Central memory CD8-positive, alpha-beta T cell (primary cell): ENCODE measurements around the gene MCF2L.

Experiments
- ATAC-seq: fragments of 150-1000 bp; cut with Tn5 transposase; replicated peaks from 2 replicates; pipeline ENCODE4 v1.10.0; 2022; ENCODE audit warnings: mild to moderate bottlenecking, moderate FRiP score, moderate number of reproducible peaks; ENCODE audit not compliant: poor library complexity, severe bottlenecking; ENCODE audit errors: extremely low read depth
- DNase-seq, 2 donors: peaks; one replicate each; pipeline ENCODE4 v3.0.0; 2021; ENCODE audit warnings: low spot score in 2 of 2
- H3K27ac Mint-ChIP-seq: one replicate; pipeline ENCODE4 v1.8.0; 2022; ENCODE audit warnings: low read depth, mild to moderate bottlenecking, moderate library complexity, mixed read lengths
- H3K27me3 Mint-ChIP-seq: one replicate; pipeline ENCODE4 v1.8.0; 2022; ENCODE audit warnings: mixed read lengths
- H3K36me3 Mint-ChIP-seq: one replicate; pipeline ENCODE4 v1.8.0; 2022; ENCODE audit warnings: mild to moderate bottlenecking, moderate library complexity, mixed read lengths; ENCODE audit not compliant: insufficient read depth
- H3K4me1 Mint-ChIP-seq: one replicate; pipeline ENCODE4 v1.8.0; 2022; ENCODE audit warnings: mixed read lengths
- H3K4me3 Mint-ChIP-seq: one replicate; pipeline ENCODE4 v1.8.0; 2022; ENCODE audit warnings: mild to moderate bottlenecking, moderate library complexity, mixed read lengths
- H3K9me3 Mint-ChIP-seq: one replicate; pipeline ENCODE4 v1.8.0; 2022; ENCODE audit warnings: mixed read lengths

MCF2L gene

DNA sequence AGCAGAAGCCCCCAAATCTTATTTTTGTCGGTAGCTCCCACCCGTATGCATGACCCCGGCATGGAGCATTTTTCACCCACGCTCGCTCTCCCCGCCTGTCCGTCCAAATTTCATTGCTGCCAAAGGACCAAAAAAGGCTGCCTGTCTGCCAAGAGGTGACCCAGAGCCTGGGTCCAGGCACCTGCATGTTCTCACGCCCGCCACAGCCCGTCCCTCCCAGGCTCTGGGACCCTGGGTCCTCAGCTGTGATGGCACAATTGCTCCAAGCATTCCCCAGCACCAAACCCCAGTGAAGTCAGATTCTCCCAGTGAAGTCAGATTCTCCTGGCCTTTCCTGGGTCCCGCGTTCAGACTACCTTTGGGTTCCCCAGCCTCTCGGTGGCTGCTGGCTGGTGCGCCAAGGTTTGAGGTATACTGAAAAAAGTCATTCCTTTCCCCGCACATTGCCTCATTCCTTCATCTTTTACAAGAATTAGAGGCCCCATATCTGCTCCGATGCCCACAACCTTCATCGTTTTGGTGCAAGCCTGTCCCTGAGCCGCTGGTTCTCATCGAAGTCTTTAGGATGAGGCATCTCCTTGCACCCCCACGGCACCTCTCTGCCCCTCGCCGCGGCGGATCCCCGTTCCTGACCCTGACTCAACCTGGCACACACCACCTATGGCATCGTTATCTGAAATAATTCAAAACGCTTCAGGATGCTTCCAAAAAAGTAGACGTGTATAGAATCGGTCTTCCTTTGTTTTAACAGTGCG is 77.3 kb downstream of the MCF2L start:
- Mint-ChIP-seq H3K9me3 (no peaks in the 10 kb centered on the region), H3K36me3 (no peaks in the 10 kb centered on the region), H3K4me3 (no peak overlapping the region), H3K27me3 (no peaks in the 10 kb centered on the region), H3K4me1 (no peaks in the 10 kb centered on the region), H3K27ac (no peak overlapping the region)
- ATAC-seq (no peak), DNase-seq (no peak)

DNA sequence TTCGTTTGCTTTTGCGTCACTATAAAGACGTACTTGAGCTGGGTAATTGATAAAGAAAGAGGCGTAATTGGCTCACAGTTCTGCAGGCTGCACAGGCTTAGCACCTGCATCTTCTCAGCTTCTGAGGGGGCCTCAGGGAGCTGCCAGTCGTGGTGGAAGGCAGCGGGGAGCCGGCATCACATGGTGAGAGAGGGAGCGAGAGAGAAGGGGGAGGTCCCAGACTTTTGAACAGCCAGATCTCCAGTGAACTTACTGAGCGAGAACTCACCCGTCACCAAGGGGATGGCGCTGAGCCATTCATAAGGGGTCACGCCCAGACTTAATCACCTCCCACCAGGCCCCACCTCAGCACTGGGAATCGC is 77.8 kb downstream of the MCF2L start:
- no peaks in the 10 kb centered on the region for H3K27me3 Mint-ChIP-seq
- no peak for DNase-seq
- no peaks in the 10 kb centered on the region for H3K9me3 Mint-ChIP-seq
- H3K4me1 Mint-ChIP-seq: no peaks in the 10 kb centered on the region
- ATAC-seq: no peak
- no peak overlapping the region for H3K4me3 Mint-ChIP-seq
- no peak overlapping the region for H3K27ac Mint-ChIP-seq
- no peaks in the 10 kb centered on the region for H3K36me3 Mint-ChIP-seq

DNA sequence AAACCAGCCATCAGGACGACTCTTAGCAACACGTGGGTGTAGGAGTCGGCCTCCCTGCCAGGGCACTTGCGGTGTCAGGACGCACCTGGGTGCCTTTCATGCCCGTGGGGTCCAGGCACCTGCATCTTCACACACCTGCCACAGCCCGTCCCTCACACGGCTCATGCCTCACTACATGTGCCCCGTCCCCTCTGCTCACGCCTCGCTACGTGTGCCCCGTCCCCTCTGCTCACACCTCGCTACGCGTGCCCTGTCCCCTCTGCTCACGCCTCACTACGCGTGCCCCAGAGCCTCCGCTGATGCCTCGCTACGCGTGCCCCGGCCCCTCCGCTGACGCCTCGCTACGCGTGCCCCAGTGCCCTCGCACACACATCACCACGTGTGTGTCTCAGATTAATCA is 78.6 kb downstream of the MCF2L start:
- H3K27me3 Mint-ChIP-seq: no peaks in the 10 kb centered on the region
- H3K4me3 Mint-ChIP-seq: no peak overlapping the region
- no peak overlapping the region for H3K27ac Mint-ChIP-seq
- DNase-seq: no peak
- H3K36me3 Mint-ChIP-seq: no peaks in the 10 kb centered on the region
- H3K9me3 Mint-ChIP-seq: no peaks in the 10 kb centered on the region
- no peaks in the 10 kb centered on the region for H3K4me1 Mint-ChIP-seq
- no peak for ATAC-seq

DNA sequence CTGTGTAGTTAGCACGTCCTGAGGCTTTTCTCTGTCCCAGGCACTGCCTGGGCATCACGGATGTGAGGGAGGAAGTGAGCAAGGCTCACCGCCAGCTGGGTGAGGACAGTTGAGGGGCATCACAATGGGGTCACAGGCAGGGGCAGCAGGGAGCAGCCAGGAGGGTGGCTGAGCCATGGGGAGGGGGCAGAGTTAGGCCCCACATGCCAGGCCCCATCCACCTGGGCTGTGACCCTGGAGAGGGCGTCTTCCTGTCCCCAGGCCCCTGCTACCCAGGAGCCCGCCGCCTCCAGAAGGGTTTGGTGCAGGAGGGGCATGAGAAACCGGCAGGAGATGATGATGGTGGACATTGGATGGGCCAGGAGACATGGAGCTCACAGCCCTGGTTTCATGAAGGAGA is 79.8 kb downstream of the MCF2L start:
- no peaks in the 10 kb centered on the region for H3K36me3 Mint-ChIP-seq
- H3K4me3 Mint-ChIP-seq: no peak overlapping the region
- no peaks in the 10 kb centered on the region for H3K9me3 Mint-ChIP-seq
- no peak for ATAC-seq
- H3K27ac Mint-ChIP-seq: no peak overlapping the region
- no peak for DNase-seq
- no peaks in the 10 kb centered on the region for H3K27me3 Mint-ChIP-seq
- no peaks in the 10 kb centered on the region for H3K4me1 Mint-ChIP-seq

DNA sequence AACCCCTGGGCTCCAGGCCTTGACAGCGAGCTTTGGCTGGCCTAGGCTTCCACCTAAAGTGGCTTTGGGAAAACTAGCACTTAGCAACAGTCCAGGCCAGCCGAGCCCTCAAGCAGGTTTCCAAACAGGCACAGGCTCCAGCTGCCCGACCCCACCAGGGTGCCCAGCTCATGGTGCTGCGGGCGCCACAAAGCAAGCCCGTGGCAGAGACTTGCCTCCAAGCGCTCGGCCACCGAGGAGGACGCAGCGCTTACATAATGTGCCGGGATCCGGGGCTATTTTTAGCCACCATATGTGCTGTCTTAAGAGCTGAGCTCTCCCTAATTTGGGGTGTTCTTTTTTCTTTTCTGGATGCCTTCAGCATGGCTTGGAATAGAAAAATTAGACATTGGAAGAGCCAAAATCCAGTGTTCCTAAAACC is 80.5 kb downstream of the MCF2L start:
- no peaks in the 10 kb centered on the region for H3K36me3 Mint-ChIP-seq
- no peak overlapping the region for H3K4me3 Mint-ChIP-seq
- H3K9me3 Mint-ChIP-seq: no peaks in the 10 kb centered on the region
- DNase-seq (no peak), ATAC-seq (no peak)
- no peaks in the 10 kb centered on the region for H3K4me1 Mint-ChIP-seq
- no peak overlapping the region for H3K27ac Mint-ChIP-seq
- no peaks in the 10 kb centered on the region for H3K27me3 Mint-ChIP-seq

DNA sequence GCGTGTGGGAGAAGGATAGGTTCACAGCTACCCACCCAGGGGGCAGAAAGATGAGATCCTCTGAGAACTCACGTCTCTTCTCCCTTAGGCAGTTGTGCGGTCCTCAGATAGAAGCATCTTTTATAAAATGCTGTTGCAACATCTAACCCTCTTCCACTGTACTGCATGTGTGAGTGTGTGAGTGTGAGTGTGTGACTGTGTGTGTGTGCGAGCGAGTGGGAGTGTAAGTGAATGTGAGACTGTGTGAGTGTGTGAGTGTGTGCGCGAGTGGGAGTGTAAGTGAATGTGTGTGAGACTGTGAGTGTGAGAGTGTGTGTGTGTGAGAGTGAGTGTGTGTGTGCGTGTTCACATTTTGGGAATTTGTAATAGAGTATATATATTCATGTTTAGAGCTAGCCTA is 81.0 kb downstream of the MCF2L start:
- no peak for ATAC-seq
- no peak for DNase-seq
- Mint-ChIP-seq H3K4me1 (no peaks in the 10 kb centered on the region), H3K36me3 (no peaks in the 10 kb centered on the region), H3K4me3 (no peak overlapping the region), H3K9me3 (no peaks in the 10 kb centered on the region), H3K27me3 (no peaks in the 10 kb centered on the region), H3K27ac (no peak overlapping the region)

DNA sequence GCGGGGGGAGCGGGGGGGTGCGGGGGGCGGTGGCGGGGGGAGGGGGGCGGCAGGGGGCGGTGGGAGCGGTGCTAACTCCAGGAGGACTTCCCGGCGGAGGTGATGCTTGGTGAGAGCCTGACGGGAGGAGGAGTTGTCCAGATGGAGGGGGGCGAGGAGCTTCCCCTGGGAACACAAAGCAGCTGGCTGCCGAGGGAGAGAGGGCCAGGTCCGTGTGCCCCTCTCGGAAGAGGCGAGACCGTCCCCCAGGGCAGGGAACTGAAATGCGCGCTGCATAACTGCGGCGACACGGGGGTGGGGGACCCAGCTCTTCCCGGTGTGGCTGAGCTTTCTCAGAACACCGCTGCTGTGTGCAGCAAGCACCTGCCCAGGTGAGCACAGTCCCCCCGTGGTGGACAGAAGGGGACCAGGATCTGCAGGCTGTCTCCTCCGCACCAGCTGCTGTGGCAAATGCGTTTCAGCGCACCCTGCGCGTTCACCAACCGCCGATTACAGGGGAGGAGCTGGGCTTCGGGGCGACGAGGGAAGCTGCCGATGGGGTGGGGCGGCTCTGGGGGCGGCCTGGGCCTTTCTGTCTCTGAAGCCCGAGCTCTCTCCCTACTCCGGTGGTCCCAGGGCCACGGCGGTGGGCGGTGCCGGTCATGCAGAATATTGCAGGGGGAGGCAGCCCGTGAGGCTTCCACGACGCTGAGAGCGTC is 81.9 kb downstream of the MCF2L start:
- Mint-ChIP-seq H3K27ac (no peak overlapping the region), H3K9me3 (no peaks in the 10 kb centered on the region), H3K27me3 (no peaks in the 10 kb centered on the region), H3K4me3 (no peak overlapping the region), H3K4me1 (no peaks in the 10 kb centered on the region), H3K36me3 (no peaks in the 10 kb centered on the region)
- DNase-seq (no peak), ATAC-seq (no peak)

DNA sequence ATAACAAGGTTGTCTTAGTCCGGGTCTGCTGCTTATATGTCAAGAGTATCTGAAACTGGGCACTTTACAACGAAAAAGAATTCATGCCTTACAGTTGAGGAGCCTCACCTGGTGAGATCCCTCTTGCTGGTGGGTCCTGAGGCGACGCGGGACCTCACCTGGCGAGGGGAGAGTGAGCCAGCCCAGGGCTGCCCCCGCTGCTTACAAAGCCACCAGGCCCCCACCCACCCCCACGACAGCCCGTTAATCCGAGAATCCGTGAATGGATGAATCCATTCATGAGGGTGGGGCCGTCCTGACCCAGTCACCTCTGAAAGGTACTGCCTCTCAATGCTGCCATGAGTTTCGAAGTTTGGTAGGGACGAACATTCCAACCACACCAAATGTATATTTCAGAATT is 82.6 kb downstream of the MCF2L start:
- Mint-ChIP-seq H3K4me3 (no peak overlapping the region), H3K36me3 (no peaks in the 10 kb centered on the region), H3K27me3 (no peaks in the 10 kb centered on the region), H3K27ac (no peak overlapping the region), H3K9me3 (no peaks in the 10 kb centered on the region), H3K4me1 (no peaks in the 10 kb centered on the region)
- ATAC-seq: no peak
- no peak for DNase-seq

DNA sequence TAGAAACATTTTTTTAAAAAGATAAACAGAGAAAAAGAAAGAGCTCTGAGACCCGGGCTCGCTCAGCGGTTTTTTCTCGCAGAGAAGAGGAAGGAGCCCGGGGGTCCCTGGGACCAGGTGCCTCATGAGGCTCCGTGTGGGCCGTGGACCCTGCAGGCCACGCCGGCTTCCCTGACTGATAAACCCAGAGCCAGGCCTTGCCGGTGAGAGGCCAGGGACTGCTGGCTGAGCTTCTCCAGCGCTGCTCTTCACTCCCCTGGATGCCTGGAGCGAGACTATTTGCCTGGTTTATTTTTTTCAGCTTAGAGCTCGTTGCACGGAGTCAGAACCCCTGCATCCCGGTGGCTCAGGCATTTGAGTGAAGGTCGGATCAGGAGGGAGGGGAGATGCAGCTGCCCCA is 83.2 kb downstream of the MCF2L start:
- H3K9me3 Mint-ChIP-seq: no peaks in the 10 kb centered on the region
- H3K36me3 Mint-ChIP-seq: no peaks in the 10 kb centered on the region
- H3K4me3 Mint-ChIP-seq: no peak overlapping the region
- no peak overlapping the region for H3K27ac Mint-ChIP-seq
- no peaks in the 10 kb centered on the region for H3K27me3 Mint-ChIP-seq
- no peak for ATAC-seq
- no peak for DNase-seq
- no peaks in the 10 kb centered on the region for H3K4me1 Mint-ChIP-seq

DNA sequence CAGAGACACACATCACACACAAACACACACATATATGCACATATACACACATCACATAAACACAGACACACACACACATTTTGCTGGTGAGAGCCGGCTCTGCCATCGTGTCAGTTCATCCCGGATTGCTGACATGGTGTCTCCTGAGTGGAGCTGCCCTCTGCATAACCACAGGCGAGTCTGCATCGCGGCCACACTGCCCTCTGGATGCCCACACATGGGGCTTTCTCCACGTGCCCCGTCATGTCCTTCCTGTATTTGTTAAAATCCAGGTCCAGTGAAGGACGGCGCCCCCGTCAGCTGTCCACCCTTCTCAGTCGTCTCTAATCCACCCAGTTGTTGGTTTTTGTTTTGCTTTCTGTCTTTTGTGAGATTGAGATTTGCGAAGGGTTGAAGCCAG is 84.0 kb downstream of the MCF2L start:
- DNase-seq (no peak), ATAC-seq (no peak)
- H3K36me3 Mint-ChIP-seq: no peaks in the 10 kb centered on the region
- no peak overlapping the region for H3K4me3 Mint-ChIP-seq
- no peak overlapping the region for H3K27ac Mint-ChIP-seq
- no peaks in the 10 kb centered on the region for H3K9me3 Mint-ChIP-seq
- H3K4me1 Mint-ChIP-seq: no peaks in the 10 kb centered on the region
- H3K27me3 Mint-ChIP-seq: no peaks in the 10 kb centered on the region

DNA sequence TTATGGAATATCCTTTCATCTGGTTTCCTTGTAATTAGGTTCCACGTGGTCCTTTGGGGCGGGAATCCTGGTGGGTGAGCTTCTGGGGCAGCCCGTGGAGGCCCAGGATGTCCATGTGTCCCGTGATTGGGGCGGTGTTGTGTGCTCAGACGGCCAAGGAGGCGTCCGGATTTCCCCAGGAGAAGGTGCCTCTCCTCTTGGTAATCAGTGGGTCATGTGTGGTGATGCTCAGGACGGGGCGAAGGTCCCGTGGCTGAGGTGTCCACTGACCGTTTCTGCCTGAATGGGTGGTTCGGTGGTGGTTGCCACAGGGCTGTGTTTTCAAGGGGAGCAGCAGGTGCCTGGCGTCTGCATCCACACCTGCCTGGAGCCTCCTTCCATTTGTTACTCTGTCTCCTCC is 84.4 kb downstream of the MCF2L start:
- DNase-seq (no peak), ATAC-seq (no peak)
- H3K9me3 Mint-ChIP-seq: no peaks in the 10 kb centered on the region
- no peaks in the 10 kb centered on the region for H3K4me1 Mint-ChIP-seq
- no peaks in the 10 kb centered on the region for H3K36me3 Mint-ChIP-seq
- no peak overlapping the region for H3K4me3 Mint-ChIP-seq
- H3K27ac Mint-ChIP-seq: no peak overlapping the region
- no peaks in the 10 kb centered on the region for H3K27me3 Mint-ChIP-seq

DNA sequence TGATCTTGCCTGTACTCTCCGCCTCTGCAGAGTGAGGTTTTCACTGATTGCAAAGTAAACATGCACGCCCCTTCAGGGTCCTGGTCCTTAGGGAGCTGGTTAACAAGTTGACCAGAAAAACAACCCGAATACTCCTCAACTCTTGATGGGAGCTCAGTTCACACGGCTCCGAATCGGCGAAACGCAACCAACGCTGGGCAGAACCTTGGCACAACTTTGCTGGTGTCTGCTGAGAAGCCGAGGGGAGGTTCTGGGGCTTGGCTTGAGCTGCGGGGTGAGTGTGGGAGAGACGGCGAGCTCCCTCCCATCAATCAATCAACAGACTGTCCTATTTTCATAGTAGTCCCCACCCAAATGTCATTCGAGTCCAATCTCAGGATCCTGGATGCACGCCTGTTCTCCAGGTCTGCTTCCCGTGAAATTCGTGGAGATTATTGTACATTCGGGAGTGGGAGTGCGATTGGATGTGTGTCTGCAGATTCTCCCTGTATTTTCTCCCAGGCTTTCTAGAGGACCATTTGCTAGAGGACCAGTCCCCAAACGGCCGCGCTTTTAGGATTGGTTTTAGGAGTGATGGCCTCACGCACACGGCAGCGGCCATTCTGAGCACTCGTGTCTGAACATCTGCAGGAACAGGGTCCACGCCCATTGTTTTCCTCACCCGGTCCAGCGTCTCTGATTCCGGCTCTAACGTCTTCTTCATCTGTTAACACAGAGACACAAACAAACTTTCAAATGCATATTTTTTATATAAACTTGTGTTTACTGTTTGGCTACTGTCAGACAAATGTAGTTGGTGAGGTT is 85.0 kb downstream of the MCF2L start:
- H3K4me1 Mint-ChIP-seq: no peaks in the 10 kb centered on the region
- ATAC-seq (no peak), DNase-seq (no peak)
- no peaks in the 10 kb centered on the region for H3K9me3 Mint-ChIP-seq
- no peaks in the 10 kb centered on the region for H3K36me3 Mint-ChIP-seq
- H3K27me3 Mint-ChIP-seq: no peaks in the 10 kb centered on the region
- H3K27ac Mint-ChIP-seq: no peak overlapping the region
- no peak overlapping the region for H3K4me3 Mint-ChIP-seq

DNA sequence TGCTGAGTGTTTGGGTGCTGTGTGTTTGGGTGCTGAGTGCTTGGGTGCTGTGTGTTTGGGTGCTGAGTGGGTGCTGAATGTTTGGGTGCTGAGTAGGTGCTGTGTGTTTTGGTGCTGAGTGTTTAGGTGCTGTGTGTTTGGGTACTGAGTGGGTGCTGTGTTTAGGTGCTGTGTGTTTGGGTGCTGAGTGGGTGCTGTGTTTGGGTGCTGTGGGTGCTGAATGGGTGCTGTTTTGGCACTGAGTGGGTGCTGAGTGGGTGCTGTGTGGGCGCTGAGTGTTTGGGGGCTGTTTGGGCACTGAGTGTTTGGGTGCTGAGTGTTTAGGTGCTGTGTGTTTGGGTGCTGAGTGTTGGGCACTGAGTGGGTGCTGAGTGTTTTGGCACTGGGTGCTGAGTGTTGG is 88.1 kb downstream of the MCF2L start:
- no peaks in the 10 kb centered on the region for H3K36me3 Mint-ChIP-seq
- ATAC-seq: no peak
- no peak overlapping the region for H3K27ac Mint-ChIP-seq
- no peak overlapping the region for H3K4me3 Mint-ChIP-seq
- no peaks in the 10 kb centered on the region for H3K27me3 Mint-ChIP-seq
- no peaks in the 10 kb centered on the region for H3K9me3 Mint-ChIP-seq
- no peak for DNase-seq
- H3K4me1 Mint-ChIP-seq: no peaks in the 10 kb centered on the region
